ENCODE data around the gene REEP3.
"Not testable (repeated sequence)": the region's sequence is repeated elsewhere in the genome, so short reads cannot be mapped to it uniquely, and the experiment has no call there.

The REEP3 gene

DNA sequence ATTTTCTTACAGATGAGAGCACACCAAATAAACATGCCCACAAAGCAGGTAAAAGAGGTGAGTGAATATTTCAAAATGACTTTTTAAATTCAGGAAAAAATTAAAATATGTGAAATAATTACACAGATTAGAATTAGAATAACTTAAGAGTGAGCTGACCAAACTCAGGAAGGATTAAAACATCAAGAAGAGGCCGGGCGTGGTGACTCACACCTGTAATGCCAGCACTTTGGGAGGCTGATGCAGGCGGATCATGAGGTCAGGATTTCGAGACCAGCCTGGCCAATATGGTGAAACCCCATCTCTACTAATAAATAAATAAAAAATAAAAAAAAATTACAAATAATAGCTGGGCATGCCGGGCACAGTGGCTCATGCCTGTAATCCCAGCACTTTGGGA, 140.1 kb downstream of the REEP3 start:
- DNase-seq (ENCODE audit: low read depth in 1 of 2, low spot score in 1 of 2): no peak

DNA sequence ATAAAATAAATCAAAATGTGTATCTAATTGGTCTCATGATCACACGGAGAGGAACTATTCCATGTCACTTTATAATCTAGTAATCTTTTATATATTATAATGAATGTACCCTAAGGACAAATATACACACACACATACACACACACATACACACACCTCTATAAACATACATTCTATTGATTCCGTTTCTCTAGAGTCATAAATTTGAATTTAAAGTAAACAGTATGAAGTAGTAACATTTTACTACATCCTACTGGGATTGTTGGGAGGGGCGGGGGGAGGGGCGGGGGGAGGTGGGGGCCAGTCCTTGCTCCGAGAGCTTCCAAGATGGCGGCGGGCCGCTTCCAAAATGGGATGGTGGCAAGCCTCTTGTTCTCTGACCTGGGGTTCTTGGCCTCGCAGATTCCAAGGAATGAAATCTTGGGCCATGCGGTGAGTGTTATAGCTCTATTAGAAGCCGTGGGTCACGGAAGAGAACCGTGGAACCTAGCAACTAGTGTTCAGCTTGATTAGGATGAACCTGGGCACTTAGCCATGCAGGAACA, 143.2 kb downstream of the REEP3 start:
- no peak for DNase-seq (ENCODE audit: low read depth in 1 of 2, low spot score in 1 of 2)

DNA sequence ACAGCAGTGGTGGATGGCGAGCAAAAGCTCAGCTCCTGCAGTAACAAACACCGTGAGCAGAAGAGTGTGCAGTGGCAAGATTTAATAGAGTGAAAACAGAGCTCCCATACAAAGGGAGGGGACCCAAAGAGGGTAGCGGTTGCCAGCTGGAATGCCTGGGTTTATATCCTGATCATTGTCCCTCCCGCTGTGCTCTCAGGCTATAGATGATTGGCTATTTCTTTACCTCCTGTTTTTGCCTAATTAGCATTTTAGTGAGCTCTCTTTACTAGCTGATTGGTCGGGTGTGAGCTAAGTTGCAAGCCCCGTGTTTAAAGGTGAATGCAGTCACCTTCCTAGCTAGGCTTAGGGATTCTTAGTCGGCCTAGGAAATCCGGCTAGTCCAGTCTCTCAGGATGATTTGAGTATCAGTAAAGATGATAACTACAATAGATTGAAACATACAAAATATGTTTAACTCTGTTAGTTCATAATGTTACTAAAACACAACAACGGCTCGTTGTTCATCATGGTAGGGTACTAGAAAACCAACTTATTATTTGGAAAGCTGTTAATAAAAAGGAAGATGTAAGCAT, 143.9 kb downstream of the REEP3 start:
- DNase-seq (ENCODE audit: low read depth in 1 of 2, low spot score in 1 of 2): not testable (repeated sequence)

DNA sequence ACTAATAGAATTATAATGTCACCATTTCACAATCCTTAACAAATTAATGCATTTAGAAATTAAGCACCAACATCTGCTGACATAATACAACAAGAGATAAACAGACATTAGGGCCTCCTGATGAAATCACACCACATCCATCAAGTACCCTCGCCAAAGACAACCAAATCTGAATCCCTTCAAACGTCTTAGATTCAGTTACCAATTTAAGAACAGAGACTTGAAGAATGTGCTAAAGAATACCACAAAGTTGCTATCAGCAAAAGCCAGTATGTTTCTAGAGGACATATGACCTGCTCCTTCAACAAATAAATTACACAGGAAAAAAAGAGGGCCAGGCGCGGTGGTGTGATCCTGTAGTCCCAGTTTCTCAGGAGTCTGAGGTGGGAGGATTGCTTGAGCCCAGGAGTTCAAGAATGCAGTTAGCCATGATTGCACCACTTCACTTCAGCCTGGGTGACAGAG, 144.5 kb downstream of the REEP3 start:
- DNase-seq (ENCODE audit: low read depth in 1 of 2, low spot score in 1 of 2): no peak

DNA sequence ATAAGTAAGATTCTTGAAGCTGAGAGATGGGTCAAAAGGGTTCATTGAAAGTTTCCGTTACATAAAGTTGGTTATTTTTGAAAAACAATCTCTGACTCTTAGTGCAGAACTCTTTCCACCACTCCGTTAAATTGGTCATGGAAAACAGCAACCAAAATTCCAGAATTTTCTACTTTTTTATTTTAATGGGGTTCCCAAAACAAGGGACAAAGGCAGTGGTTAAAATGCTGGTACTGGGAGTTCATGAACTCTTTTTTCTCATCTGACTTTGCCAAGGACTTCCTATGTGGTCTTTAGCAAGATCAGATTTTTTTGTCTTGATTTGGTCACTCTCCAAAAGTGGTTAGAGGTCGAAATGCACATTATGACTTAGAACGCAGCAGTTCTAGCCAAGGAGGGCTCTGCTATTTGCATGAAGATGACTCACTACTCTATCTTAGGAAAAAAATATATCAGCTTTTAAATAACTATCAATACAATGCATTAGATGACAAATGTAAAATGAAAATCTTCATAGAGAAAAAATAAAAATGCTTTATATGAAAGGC, 145.7 kb downstream of the REEP3 start:
- DNase-seq (ENCODE audit: low read depth in 1 of 2, low spot score in 1 of 2): no peak

DNA sequence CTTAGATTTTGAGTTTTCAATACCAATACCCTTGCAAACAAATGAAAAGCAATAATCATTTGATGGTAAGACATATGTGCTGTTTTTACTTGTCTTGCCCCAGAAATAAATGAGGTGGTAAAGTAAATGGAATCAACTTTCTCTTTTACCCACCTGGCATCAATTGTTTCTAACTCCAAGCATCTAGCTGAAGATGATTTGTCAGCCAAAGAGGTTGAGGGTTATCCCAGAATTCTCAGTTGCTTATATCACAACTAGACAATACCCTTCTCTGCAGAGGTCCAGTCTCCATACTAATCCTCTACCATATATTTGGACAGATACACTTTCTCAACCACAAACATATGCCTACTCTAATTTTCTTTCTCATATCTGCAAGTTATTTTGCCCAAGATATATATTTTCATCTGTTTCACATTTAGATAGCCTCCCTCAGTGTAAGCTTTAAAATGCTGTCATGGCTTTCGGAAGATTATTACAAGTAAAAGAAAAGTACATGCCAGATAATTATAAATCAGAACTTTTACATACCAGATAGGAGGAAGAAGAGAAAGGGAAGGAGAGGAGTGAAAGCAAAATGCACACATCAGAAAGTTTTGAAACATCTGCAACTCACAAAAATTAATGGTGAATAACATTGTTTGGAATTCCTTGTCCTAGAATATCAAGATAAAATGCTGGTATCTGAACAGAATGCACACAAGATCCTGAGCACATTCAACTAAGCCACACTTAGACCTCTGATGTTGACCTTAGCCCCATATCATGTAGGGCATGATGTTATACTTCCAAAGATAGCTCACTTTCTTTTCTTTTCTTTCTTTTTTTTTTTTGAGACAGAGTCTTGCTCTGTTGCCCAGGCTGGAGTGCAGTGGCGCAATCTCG, 146.6 kb downstream of the REEP3 start:
- no peak for DNase-seq (ENCODE audit: low read depth in 1 of 2, low spot score in 1 of 2)

DNA sequence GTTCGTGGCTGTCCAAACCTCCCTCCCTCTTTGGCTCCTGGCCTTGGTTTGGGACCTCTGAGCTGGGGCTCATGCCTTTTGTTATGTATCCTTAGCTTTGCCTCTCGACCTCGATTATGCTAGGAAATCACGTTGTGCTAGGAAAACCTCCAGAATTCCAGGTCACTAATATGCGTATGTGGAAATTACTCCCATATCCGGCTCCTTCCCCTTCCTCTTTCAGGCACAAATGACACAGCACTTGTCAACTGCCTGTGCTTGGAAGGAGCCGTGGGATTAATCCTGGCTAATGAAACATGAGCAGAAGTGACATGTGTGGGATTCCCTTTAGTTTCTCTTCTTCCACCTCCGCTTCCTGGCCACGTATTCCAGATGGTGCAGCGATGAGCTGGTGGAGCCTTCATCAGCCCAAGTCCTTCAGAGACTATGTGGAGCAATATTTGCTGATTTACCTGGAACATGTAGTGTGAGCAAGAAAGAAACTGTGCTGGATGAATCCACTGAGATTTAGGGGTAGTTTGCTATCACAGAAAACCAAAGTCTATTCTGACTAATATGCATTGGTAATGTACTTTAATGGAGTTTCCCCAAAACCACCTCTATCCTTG, 149.2 kb downstream of the REEP3 start:
- no peak for DNase-seq (ENCODE audit: low read depth in 1 of 2, low spot score in 1 of 2)

DNA sequence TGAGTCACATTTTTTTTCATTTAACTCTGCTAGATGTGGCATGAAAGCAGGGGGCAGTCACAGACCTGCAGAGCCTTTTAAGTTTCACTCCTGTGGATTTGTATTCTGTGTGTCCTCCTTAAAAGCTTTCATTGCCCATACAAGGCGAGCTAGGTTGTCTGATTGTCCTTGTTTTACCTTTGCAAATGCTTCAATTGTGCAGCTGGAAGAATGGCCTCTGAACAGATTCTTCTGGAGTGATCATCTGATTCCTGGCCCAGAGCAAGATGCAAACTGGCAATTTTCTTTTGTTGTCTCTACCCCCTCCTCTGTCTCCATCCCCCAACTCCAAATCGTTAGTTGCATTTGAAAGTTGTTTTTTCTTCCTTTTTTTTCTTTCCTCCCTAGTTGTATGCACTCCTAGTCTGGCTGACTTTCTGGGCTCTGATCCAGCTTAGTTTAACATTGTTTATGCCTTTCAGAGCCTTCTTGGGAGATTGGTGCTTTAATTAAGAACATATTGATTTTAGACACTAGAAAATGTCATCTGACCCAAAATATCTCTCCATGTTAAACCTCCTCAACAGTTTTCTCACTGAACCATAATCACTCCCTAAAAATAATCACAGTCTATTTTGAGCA, 150.2 kb downstream of the REEP3 start:
- no peak for DNase-seq (ENCODE audit: low read depth in 1 of 2, low spot score in 1 of 2)

DNA sequence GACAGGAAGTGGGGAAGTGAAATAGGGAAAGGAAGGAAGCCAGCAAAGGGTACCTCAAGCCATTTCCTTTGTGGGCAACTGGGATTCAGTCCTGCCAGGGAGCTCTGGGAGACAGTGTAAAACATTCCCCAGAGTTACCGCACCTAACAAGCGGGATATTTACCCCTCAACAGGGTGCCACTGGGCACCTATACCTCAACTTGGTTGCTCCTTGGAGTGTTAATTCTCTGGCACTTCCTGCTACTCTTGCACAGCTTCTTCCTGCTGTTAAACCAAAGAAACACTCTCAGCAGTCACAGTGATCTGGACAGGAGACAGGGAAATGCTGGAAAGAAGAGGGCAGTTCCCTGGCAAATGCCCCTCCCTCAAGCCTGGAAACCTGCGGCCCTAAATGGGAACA, 151.3 kb downstream of the REEP3 start:
- no peak for DNase-seq (ENCODE audit: low read depth in 1 of 2, low spot score in 1 of 2)

DNA sequence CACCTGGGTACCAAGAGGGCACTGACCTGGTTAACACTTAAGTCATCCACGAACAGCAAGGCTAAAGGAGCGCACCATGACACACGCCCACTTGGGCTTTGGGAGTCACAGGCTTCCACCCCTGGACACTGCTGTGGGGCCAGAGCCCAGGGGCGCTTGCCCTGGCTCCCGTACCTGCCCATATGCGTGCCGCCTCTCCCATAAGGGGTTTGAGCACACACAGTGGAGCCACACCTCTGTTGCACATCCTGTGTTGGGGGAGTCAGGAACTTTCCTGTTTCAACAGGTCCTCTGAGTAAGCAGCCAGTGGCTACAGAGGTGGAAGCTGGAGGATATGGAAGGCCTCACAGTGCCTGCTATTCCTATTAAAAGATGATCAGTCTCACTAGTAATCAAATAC, 152.0 kb downstream of the REEP3 start:
- no peak for DNase-seq (ENCODE audit: low read depth in 1 of 2, low spot score in 1 of 2)

DNA sequence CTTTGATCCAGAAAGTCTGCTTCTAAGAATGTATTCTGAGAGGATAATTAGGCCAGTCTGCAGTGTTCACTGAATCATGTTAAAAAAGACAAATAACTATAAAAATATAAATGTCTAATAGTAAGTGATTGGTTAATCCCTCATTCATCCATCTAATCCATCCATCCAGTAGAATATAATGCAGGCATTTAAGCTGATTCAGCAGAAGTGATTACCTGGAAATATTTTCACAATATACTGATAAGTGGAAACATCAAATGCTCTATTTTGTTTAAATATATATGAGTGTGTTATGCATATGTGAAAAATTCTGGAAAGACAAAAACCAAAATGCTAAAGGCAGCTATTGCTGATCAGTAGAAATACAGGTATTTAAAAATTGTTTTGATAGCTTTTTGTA, 152.6 kb downstream of the REEP3 start:
- no peak for DNase-seq (ENCODE audit: low read depth in 1 of 2, low spot score in 1 of 2)

All from activated T-helper 1 cell treated with anti-CD3 and anti-CD28 coated beads, Interleukin-2, amount 50 U/mL, for 16 hours (primary cell).